BE2C (cell line): ENCODE data around the gene RNF168. TPM values are rescaled to one million over a fixed set of nuclear protein-coding genes. Genes with fewer than 3 reads are reported as not detected.
"Not testable (repeated sequence)": the region's sequence is repeated elsewhere in the genome, so short reads cannot be mapped to it uniquely, and the experiment has no call there.

ENCODE experiments used
- DNase-seq: peaks from one replicate; pipeline ENCODE4 v3.0.0-alpha.2; 2020
- H3K27me3 ChIP-seq: fragments of 250-450 bp; sonication (Bioruptor Pico); 2 replicates; pipeline ENCODE4 v1.5.1; 2020; ENCODE audit warnings: mild to moderate bottlenecking
- H3K36me3 ChIP-seq: fragments of 250-450 bp; sonication (Bioruptor Pico); 2 replicates; pipeline ENCODE4 v1.5.1; 2020; ENCODE audit warnings: mild to moderate bottlenecking
- H3K4me1 ChIP-seq: fragments of 250-450 bp; sonication (Bioruptor Pico); 2 replicates; pipeline ENCODE4 v1.5.1; 2020
- H3K4me3 ChIP-seq: 2 replicates; pipeline ENCODE4 v1.5.1; 2011; ENCODE audit warnings: low read depth, low read length
- H3K9me3 ChIP-seq: fragments of 250-450 bp; sonication (Bioruptor Pico); 2 replicates; pipeline ENCODE4 v1.5.1; 2020
- CTCF ChIP-seq: IDR thresholded peaks from 2 replicates; pipeline ENCODE4 v1.5.1; 2012; ENCODE audit warnings: mild to moderate bottlenecking, low read depth, low read length
- polyA plus RNA-seq: library from polyadenylated mRNA; unstranded; fragments of >200 nt; gene quantifications from one replicate; pipeline ENCODE4 v1.2.1, GENCODE V29; 2012; ENCODE audit warnings: low read depth, missing spikeins; ENCODE audit not compliant: insufficient read length, insufficient read depth

Gene RNF168, protein sequence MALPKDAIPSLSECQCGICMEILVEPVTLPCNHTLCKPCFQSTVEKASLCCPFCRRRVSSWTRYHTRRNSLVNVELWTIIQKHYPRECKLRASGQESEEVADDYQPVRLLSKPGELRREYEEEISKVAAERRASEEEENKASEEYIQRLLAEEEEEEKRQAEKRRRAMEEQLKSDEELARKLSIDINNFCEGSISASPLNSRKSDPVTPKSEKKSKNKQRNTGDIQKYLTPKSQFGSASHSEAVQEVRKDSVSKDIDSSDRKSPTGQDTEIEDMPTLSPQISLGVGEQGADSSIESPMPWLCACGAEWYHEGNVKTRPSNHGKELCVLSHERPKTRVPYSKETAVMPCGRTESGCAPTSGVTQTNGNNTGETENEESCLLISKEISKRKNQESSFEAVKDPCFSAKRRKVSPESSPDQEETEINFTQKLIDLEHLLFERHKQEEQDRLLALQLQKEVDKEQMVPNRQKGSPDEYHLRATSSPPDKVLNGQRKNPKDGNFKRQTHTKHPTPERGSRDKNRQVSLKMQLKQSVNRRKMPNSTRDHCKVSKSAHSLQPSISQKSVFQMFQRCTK
- polyA plus RNA-seq: 17.2 TPM

- peak; percentile 98 for DNase-seq
- Histone ChIP-seq H3K4me3 (peak within 1 kb of the TSS; percentile 71), H3K9me3 (no peaks in the 10 kb centered on the region), H3K36me3 (peaks cover 5% of the 10 kb centered on the region), H3K4me1 (no peaks in the 10 kb centered on the region), H3K27me3 (no peaks in the 10 kb centered on the region)
- TF ChIP-seq CTCF: no peak
Measured at GRCh38 chr3:196503196-196504076, at the start of gene RNF168. Gene RNF168 (minus strand): TSS chr3:196503768. CDS start chr3:196503173, 595 bp downstream.

DNA sequence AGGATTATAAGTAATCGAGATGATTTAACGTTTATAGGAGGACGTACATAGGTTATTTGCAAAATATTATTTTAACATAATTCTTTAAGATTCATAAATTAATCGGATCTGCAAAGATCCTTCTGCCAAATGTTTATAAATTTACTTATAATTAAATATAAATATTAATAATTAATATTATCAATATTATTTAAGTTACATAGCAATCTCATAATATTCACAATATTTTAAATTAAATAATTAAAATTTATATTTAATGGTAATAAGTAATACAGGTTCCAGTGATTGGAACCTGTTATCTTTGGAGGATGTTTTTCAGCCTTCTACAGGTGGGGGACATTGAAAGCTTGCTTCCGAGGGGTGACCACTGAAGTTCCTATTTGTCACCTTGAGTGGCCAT lies 48.7 kb upstream of the RNF168 start:
- H3K9me3 ChIP-seq: no peaks in the 10 kb centered on the region
- no peak overlapping the region for H3K4me3 ChIP-seq
- H3K36me3 ChIP-seq: no peaks in the 10 kb centered on the region
- no peaks in the 10 kb centered on the region for H3K4me1 ChIP-seq
- TF ChIP-seq CTCF: no peak
- H3K27me3 ChIP-seq: no peaks in the 10 kb centered on the region
- no peak for DNase-seq

GRCh38 chr3:196550172-196550571 lies 46.6 kb upstream of the RNF168 start:
- not testable (repeated sequence) for H3K36me3 ChIP-seq, H3K4me1 ChIP-seq, DNase-seq, H3K4me3 ChIP-seq, H3K27me3 ChIP-seq, H3K9me3 ChIP-seq

GRCh38 chr3:196549312-196549711 lies 45.7 kb upstream of the RNF168 start:
- not testable (repeated sequence) for H3K4me3 ChIP-seq, DNase-seq, H3K9me3 ChIP-seq, H3K36me3 ChIP-seq, H3K27me3 ChIP-seq, H3K4me1 ChIP-seq

DNA sequence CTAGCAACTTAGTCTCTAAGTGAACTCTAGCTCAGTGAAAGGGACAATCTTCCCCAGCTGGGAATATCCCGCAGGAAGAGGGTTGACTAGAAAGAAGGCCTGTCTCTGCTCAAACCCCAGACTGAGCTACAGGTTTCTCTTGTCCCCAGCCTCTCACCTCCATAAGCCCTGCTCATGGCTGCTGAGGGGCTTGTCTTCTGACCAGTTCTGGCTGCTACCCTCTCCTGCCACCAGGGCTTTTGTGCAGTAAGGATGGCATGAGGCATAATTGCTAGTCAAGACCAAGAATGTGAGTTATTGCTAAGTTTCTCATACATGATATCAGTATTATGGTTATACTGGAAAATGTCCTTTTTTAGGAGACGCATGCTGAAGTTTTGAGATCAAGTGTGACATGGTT lies 43.5 kb upstream of the RNF168 start:
- TF ChIP-seq CTCF: 0 out of 2 replicates have a peak, but pooled peaks have one; percentile 3
- DNase-seq: no peak
- Histone ChIP-seq H3K36me3 (no peaks in the 10 kb centered on the region), H3K4me1 (no peaks in the 10 kb centered on the region), H3K9me3 (no peaks in the 10 kb centered on the region), H3K27me3 (no peaks in the 10 kb centered on the region), H3K4me3 (no peak overlapping the region)

DNA sequence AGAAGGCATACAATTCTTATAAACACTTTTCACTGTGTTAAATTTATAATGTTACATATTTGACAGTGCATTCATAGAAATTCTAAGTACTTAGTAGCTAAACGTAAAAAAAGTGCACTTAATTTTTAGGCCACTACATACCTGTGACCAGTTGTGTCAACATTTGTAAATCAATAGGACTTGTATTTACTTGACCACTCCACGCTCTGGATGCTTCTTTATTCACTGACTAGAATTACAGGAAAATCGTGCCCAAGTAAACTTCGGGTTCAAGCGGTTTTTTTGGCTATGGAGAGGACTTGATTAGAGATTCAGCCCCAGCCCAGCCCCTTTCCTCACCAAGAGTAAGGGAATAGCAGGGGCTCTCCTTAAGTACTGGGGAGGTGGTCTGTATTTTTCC lies 43.0 kb upstream of the RNF168 start:
- H3K4me1 ChIP-seq: no peaks in the 10 kb centered on the region

More for the DNA sequence above, 43.0 kb upstream of the RNF168 start:
- Histone ChIP-seq H3K4me3 (no peak overlapping the region), H3K36me3 (no peaks in the 10 kb centered on the region), H3K9me3 (no peaks in the 10 kb centered on the region), H3K27me3 (no peaks in the 10 kb centered on the region)
- no peak for DNase-seq
- no peak for TF ChIP-seq CTCF
